Measurements from ENCODE around the gene CASP10.
"Not testable (repeated sequence)": the region's sequence is repeated elsewhere in the genome, so short reads cannot be mapped to it uniquely, and the experiment has no call there.

Gene CASP10

GRCh38 chr2:201232467-201232815, 49.5 kb downstream of the CASP10 start:
- DNase-seq (ENCODE audit: low read depth in 1 of 2, low spot score in 1 of 2) = no peak

- DNase-seq (ENCODE audit: low read depth in 1 of 2, low spot score in 1 of 2) = peak; percentile 52 to 85
Measured at GRCh38 chr2:201233192-201233811, 50.4 kb downstream of the CASP10 start.

DNA sequence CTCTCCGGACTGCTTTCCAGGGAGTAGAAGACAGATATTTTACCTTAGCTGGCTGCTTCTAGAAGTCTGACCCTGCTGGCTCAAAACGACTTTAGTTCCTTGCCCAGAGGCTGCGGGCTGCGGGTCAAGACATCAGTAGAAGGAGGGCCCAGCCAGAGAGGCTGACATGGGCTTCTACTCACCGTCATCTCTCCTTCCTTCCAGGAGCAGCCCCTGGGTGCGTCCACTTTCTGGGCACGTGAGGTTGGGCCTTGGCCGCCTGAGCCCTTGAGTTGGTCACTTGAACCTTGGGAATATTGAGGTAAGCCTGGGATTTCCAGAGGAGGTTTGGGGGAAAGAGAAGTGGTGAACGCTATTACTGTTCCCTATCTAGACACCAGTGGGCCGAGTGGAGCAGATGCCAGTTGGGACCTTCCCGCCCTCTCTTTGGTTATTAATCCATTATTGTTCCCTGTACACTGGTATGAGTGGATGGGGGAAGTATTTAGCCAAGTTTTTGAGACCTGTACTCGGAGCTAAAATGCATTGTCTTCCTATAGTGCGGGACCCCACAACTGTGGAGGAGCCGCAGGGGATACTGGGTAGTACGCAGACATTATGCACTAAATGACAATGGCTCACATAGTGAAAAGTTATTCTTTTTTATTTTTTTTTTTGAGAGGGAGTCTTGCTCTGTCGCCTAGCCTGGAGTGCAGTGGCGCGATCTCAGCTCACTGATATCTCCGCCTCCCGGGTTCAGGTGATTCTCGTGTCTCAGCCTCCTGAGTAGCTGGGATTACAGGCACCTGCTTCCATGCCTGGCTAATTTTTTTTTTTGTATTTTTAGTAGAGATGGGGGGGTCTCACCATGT, 51.1 kb downstream of the CASP10 start:
- no peak for DNase-seq (ENCODE audit: low read depth in 1 of 2, low spot score in 1 of 2)

GRCh38 chr2:201234663-201235135, 51.8 kb downstream of the CASP10 start:
- DNase-seq (ENCODE audit: low read depth in 1 of 2, low spot score in 1 of 2) = no peak

DNA sequence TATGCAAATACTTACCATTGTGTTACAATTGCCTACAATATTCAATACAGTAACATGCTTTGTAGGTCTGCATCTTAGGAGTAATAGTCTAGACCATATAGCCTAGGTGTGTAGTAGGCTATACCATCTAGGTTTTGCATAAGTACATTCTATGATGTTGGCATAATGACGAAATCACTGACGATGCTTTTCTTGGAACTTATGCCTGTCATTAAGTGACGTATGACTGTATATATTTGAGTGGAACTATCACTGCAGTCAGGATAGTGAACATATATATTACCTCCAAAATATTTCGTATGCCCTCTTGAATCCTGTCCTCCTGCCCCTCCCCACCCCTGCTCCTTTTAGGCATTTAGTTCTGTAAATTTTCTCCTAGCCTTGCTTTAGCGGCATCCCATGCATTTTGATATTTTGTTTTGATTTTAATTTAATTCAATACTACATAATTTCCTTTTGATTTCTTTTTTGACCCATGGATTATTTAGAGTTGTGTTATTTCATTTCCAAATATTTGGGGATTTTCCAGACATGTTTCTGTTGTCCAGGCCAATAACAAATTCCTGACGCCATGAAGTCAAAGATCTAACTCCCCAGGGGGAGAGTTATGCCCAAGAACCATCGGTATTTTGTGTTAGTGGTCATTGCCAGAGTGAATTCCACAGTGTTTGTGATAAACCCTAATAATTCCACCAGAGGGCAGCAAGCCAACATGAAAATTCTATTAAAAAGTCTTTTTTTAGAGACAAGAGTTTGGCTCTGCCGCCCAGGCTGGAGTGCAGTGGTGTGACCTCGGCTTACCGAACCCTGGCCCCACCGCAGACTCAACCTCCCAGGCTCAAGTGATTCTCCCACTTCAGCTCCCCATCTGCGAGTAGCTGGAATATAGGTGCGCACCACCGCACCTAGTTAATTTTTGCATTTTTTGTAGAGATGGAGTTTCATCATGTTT, 53.2 kb downstream of the CASP10 start:
- DNase-seq (ENCODE audit: low read depth in 1 of 2, low spot score in 1 of 2) = peak in 1 of 2 donors; percentile 55

- DNase-seq (ENCODE audit: low read depth in 1 of 2, low spot score in 1 of 2) = no peak
Measured at GRCh38 chr2:201237486-201238123, 54.7 kb downstream of the CASP10 start.

- DNase-seq (ENCODE audit: low read depth in 1 of 2, low spot score in 1 of 2) = not testable (repeated sequence)
Measured at GRCh38 chr2:201239167-201239935, 56.4 kb downstream of the CASP10 start.

DNA sequence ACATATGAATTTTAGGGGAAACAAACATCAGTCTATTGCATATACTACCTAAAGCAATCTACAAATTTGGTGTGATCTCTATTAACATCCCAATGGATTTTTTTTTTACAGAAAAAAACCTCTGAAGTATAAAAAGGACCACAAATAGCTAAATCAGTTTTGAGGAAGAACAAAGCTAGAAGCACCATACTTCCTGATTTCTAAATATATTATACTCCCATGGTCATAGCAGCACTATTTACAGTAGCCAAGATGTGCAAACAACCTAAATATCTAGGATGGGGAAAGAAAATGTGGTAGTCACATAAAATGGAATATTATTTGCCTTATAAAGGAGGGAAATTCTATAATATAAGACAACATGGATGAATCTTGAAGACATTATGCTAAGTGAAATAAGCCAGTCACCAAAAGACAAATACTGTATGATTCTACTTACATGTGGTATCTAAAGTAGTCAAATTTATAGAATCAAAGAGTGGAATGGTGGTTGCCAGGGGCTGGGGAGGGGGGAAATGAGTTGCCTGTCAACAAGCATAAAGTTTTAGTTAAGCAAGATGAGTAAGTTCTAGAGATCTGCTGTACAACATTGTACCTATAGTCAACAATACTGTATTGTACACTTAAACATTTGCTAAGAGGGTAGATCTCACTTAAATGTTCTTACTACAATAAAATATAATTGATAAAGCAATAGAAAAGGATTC, 59.8 kb downstream of the CASP10 start:
- no peak for DNase-seq (ENCODE audit: low read depth in 1 of 2, low spot score in 1 of 2)

DNA sequence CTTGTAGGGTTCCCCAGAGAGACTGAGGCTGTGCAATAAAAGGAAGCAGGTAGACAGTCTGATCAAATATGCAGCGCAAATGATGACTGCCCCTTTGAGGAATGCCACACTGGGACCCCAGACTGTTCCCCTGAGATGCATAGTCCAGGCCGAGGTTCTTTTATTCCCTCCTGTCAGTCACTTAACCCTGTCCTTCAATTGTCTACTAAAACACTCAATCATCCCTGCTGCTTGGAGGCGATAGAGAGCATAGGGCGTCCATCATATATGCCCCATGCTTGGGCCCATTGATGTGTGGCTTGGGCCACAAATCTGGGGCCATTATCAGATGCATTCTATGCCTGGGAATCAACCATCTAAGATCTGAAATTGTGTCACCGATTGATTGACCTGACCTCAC, 61.9 kb downstream of the CASP10 start:
- no peak for DNase-seq (ENCODE audit: low read depth in 1 of 2, low spot score in 1 of 2)

GRCh38 chr2:201246280-201246679, 63.3 kb downstream of the CASP10 start:
- no peak for DNase-seq (ENCODE audit: low read depth in 1 of 2, low spot score in 1 of 2)

DNA sequence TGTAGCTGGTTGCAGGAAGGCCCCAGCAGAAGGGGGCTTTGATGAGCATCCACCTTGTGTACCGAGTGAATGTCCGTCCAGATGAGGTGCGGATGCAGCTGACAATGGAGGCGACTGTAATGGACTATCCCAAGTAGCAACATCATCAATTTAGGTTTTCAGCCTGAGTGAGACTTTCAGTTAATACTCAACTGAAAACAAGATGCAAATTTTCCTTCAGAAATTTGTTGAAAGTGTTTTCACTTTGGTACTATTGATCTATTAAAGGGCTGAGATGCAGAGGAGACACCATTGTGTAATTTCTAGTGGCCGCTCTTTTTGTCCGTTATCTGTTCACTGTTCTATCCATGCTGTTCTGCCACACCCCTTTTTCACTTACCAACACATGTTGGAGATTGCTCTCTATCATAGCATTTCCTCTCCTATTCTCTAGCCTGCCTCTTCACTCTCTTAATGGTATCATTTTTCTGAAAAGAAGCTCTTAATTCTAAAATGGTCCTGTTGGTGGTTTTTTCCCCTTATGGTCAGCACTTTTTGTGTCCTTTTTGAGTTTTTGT, 65.4 kb downstream of the CASP10 start:
- DNase-seq (ENCODE audit: low read depth in 1 of 2, low spot score in 1 of 2) = no peak

DNA sequence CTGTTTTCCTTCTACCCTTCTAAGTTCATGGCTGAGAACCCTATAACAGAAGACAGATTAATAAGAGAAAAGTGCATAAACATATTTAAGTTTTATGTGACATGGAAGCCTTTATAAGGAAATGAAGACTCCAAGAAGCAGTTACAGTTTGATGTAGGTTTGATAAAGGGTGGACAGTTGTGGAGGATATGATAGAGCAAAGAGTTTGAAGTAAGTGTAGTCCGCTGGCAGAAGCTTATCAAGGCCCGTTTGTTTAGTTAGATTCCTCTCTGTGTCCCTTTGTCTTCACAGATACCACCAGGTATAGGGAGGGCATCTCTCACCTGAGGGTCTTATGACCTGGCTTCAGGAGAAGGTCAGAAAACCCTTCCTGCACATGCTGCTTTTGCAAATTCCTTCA, 66.9 kb downstream of the CASP10 start:
- no peak for DNase-seq (ENCODE audit: low read depth in 1 of 2, low spot score in 1 of 2)

DNA sequence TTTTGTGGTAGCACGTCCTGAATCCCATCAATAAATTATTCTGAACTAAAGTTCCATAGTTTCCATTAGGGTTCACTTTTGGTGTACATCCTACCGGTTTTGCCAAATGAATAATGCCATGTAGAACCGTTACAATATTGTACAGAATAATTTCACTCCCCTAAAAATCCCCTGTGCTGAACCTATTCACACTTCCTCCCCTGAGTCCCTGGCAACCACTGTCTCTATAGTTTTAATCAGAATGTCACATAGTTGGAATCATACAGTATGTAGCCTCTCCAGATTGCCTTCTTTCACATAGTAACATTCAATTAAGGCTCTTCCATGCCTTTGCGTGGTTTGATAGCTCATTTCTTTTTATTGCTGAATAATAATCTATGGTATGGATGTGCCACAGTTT, 67.8 kb downstream of the CASP10 start:
- DNase-seq (ENCODE audit: low read depth in 1 of 2, low spot score in 1 of 2) = no peak

DNA sequence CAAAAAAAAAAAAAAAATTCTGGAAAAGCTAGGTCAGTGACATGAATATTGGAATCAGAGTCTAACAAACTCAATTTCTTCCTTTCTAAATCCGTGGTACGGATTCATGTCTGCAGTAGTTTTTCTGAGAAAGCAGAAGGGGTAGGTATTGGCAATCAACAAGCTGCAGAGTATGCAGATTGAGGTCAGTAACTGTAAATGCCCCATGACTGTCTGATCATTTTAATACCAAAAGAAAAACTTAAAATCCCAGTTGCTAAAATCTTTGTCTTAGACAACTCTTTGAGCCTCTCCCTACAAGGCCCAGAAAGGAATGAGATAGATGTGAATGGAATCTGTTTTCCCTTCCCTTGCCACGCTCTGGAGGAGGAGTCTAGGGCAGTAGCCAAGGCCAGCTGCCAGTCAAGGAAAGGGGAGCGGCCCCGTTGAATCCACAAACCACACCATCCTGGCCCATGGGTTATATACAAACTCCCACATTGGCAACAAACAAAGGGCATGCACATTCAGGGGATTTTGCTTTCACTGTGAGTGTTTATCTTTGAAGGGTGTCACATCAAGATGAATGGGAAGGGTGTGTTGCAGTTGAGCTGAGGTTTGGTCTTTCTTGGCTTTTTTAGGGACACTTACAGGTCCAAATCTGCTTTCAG, 71.3 kb downstream of the CASP10 start:
- no peak for DNase-seq (ENCODE audit: low read depth in 1 of 2, low spot score in 1 of 2)

DNA sequence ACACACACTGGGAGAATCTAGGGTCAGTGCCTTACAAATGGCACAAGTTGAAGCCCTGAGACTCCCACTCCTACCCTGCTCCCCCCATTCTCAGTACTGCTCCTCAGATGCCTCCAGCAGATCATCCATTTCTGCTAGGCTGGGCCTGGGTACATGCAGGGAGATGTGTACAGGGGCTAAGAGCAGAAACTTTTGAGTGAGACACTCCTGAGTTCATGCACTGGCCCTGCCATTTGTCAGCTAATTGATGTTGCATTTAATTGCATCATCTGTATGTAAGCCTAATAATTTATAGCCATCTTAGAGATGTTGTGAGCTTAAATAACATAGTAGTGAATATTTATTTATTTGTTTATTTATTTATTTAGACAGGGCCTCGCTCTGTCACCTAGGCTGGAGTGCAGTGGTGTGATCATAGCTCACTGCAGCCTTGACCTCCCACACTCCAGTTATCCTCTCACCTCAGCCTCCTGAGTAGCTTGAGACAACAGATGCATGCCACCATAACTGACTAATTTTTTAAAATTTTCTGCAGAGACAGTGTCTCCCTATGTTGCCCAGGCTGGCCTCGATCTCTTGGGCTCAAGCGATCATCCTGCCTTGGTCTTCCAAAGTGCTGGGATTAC, 72.6 kb downstream of the CASP10 start:
- no peak for DNase-seq (ENCODE audit: low read depth in 1 of 2, low spot score in 1 of 2)

GRCh38 chr2:201256082-201256481, 73.1 kb downstream of the CASP10 start:
- no peak for DNase-seq (ENCODE audit: low read depth in 1 of 2, low spot score in 1 of 2)

DNA sequence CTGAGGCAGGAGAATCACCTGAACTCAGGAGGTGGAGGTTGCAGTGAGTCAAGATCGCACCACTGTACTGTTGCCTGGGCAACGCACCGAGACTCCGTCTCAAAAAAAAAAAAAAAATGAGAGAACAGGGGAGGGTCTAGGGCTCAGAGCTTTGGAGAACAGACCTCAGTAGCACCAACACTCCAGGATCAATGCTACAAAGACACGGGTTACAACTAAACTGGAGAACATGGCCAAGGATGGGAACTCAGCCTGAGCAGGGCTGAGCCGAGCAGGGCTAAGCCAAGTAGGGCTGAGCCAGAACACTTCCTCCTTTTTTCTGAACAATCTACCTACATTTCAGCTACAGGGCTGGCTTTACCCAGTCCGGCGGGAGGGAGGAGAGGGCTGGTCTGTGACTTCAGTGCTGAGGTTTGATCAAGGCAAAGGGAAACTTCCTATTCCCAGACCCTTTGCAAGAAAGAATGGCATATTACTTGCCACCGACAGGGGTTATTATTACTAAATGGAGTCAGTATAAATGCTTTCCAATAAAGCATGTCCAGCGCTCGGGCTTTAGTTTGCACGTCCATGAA, 74.5 kb downstream of the CASP10 start:
- no peak for DNase-seq (ENCODE audit: low read depth in 1 of 2, low spot score in 1 of 2)
